GM12875 (cell line): ENCODE data around the gene GOLGA1.

Source experiments
- H3K4me3 ChIP-seq: one replicate; pipeline ENCODE4 v1.5.1; 2011; ENCODE audit warnings: low read depth, low read length, control low read depth
- CTCF ChIP-seq: IDR thresholded peaks from 2 replicates; pipeline ENCODE4 v1.5.1; 2011; ENCODE audit warnings: low read depth, mild to moderate bottlenecking, control low read depth, inconsistent platforms, low read length, moderate library complexity, borderline replicate concordance; ENCODE audit not compliant: insufficient read depth

GOLGA1 gene

GRCh38 chr9:124834591-124834990 lies 106.3 kb downstream of the GOLGA1 start:
- no peak for TF ChIP-seq CTCF
- H3K4me3 ChIP-seq: no peak overlapping the region

GRCh38 chr9:124831642-124832364 lies 109.1 kb downstream of the GOLGA1 start:
- H3K4me3 ChIP-seq: no peak overlapping the region
- no peak for TF ChIP-seq CTCF

- TF ChIP-seq CTCF: no peak
- H3K4me3 ChIP-seq: no peak overlapping the region
These were observed 110.3 kb downstream of the GOLGA1 start for GRCh38 chr9:124830593-124830992.

GRCh38 chr9:124829334-124829669 lies 111.6 kb downstream of the GOLGA1 start:
- no peak overlapping the region for H3K4me3 ChIP-seq
- no peak for TF ChIP-seq CTCF

- TF ChIP-seq CTCF: no peak
- H3K4me3 ChIP-seq: no peak overlapping the region
These were observed 112.2 kb downstream of the GOLGA1 start for GRCh38 chr9:124828489-124829333.
